Measurements from ENCODE around the gene P3H3.

DNA sequence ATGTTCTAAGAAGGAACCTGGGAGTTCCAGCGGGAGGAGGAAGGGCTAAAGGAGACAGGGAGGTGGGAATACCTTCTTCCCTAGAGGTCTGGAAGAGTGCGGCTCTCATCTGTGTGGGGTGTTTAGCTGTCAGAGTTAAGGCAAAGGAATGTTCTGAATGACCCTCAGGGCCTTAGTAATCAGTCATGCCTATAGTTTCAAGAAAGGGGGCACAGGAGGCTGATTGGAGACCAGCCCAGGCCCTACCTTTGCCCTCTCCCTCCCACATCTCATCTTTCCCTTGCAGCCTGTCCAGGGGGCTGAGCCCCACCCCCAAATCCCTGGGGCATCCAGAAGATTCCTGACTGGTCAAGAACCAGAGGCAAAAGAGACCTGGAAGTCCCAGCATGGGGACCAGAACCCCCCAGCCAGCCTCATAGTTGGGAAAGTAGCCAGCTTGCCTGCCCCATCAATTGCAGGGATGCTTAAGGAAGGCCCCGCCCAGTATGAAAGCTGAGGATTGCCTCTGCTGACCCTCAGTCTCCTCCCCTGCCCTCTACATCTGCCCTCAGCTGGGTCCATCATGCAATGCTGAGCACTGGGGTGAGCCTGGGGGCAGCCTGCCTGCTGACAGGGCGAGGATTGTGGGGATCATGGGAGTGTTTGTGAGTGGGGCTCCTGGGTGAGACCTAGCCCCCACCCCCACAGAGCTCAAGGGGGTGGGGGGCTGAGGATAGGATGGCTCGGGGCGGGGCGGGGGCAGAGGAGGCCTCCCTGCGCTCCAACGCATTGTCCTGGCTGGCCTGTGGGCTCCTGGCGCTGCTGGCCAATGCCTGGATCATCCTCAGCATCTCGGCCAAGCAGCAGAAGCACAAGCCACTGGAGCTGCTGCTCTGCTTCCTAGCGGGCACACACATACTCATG is 4.8 kb upstream of the P3H3 start:
- TF ChIP-seq, protein P1, sequence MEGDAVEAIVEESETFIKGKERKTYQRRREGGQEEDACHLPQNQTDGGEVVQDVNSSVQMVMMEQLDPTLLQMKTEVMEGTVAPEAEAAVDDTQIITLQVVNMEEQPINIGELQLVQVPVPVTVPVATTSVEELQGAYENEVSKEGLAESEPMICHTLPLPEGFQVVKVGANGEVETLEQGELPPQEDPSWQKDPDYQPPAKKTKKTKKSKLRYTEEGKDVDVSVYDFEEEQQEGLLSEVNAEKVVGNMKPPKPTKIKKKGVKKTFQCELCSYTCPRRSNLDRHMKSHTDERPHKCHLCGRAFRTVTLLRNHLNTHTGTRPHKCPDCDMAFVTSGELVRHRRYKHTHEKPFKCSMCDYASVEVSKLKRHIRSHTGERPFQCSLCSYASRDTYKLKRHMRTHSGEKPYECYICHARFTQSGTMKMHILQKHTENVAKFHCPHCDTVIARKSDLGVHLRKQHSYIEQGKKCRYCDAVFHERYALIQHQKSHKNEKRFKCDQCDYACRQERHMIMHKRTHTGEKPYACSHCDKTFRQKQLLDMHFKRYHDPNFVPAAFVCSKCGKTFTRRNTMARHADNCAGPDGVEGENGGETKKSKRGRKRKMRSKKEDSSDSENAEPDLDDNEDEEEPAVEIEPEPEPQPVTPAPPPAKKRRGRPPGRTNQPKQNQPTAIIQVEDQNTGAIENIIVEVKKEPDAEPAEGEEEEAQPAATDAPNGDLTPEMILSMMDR (IDR thresholded peaks at IDR 0.05), result no peak
- TF ChIP-seq POLR2A (IDR thresholded peaks at IDR 0.05), result no peak

Measured in esophagus squamous epithelium (tissue), 4 donors.